ENCODE data around the gene FOXO4. TPM values are rescaled to one million over a fixed set of nuclear protein-coding genes. Genes with fewer than 3 reads are reported as not detected.

The FOXO4 gene
- total and polyA plus RNA-seq, 2 of the 13 experiments (the other 11 are each of a cell fraction or from before 2014, with no cell fraction given) = 5.1 to 5.7 TPM

GRCh38 chrX:71091263-71091662, 4.4 kb upstream of the FOXO4 start:
- H3K27ac ChIP-seq (ENCODE audit: extremely low read length, insufficient read depth, low read length) = no peak overlapping the region
- no peaks in the 10 kb centered on the region for H3K36me3 ChIP-seq (replicated peaks in 1 of 2; ENCODE audit: control insufficient read depth in 1 of 2, insufficient read depth in 2 of 2, low read length in 2 of 2)
- intact Hi-C loops (cut with micrococcal nuclease; ENCODE audit: unreplicated experiment) (no loop called here), in situ Hi-C loops (cut with HindIII; ENCODE audit: extremely low pct_ligation_motif_present, low pct_unique_long_range_greater_than_20kb) (no loop called here)
- no peak overlapping the region for H3K9ac ChIP-seq (ENCODE audit: insufficient read depth, low read depth, low read length)
- POLR2A ChIA-PET = no interaction called here
- CTCF ChIA-PET (ENCODE audit: low intra/inter-chr PET ratio, low total read pairs) = no interaction called here
- H3K9me3 ChIP-seq (ENCODE audit: low read length) = no peaks in the 10 kb centered on the region
- H2AFZ ChIP-seq (ENCODE audit: low read length) = no peak overlapping the region
- no peaks in the 10 kb centered on the region for H3K79me2 ChIP-seq (ENCODE audit: insufficient read depth, low read length)
- no peak for DNase-seq (ENCODE audit: low spot score)
- H3K4me1 ChIP-seq (ENCODE audit: insufficient read depth, low read length) = peaks cover 12% of the 10 kb centered on the region
- H3K4me2 ChIP-seq (ENCODE audit: low read depth, low read length) = no peak overlapping the region
- WGBS (ENCODE audit: low lambda C conversion rate) = 90% methylated on average over 5 of the region's 5 CpGs
- no peak overlapping the region for H3K4me3 ChIP-seq (replicated peaks in 1 of 3; ENCODE audit: insufficient read depth in 1 of 3, low read depth in 2 of 3, low read length in 3 of 3)
- FAIRE-seq = no peak
- TF ChIP-seq ZFY (CRISPR knock-in tag; IDR thresholded peaks at IDR 0.05) (no peak), SPEN (CRISPR knock-in tag; IDR thresholded peaks at IDR 0.05; ENCODE audit: low read depth) (no peak), RXRA (CRISPR knock-in tag; IDR thresholded peaks at IDR 0.05) (no peak), PLRG1 (conservative IDR thresholded peaks at IDR 0.05) (no peak), KIAA2018 (CRISPR knock-in tag; IDR thresholded peaks at IDR 0.05; ENCODE audit: borderline replicate concordance) (no peak), ZFX (CRISPR knock-in tag; IDR thresholded peaks at IDR 0.05; ENCODE audit: low read depth) (no peak), XRCC5 (optimal IDR thresholded peaks at IDR 0.05; ENCODE audit: low read length) (no peak), FOXO1 (CRISPR knock-in tag; IDR thresholded peaks at IDR 0.05) (no peak)
- no peak for ATAC-seq
- no TSS peak for BruUV-seq (replicated peaks)
- H4K20me1 ChIP-seq (ENCODE audit: insufficient read depth, low read length) = no peaks in the 10 kb centered on the region
- no peaks in the 10 kb centered on the region; a peak in 1 of 5 replicates for H3K27me3 ChIP-seq (ENCODE audit: control insufficient read depth in 1 of 2, insufficient read depth in 2 of 2, low read length in 2 of 2)

All from HepG2 (cell line).